Sigmoid colon (tissue), 7 donors: Measurements from ENCODE around the gene PAM16. TPM values are rescaled to one million over a fixed set of nuclear protein-coding genes. Genes with fewer than 3 reads are reported as not detected.

Source experiments
- DNase-seq: peaks from one replicate; pipeline ENCODE4 v3.0.0-alpha.2; 2019
- H3K27ac ChIP-seq, 4 donors: fragments of 200-600 bp; sonication (generic); one replicate each; pipeline ENCODE4 v1.5.1; 2016 to 2019; ENCODE audit warnings: mild to moderate bottlenecking in 1 of 4
- H3K27me3 ChIP-seq, 3 donors: fragments of 200-600 bp; sonication (generic); one replicate each; pipeline ENCODE4 v1.5.1; 2019; ENCODE audit warnings: mild to moderate bottlenecking in 1 of 3
- H3K36me3 ChIP-seq, 4 donors: fragments of 200-600 bp; sonication (generic); one replicate each; pipeline ENCODE4 v1.5.1; 2016 to 2019
- H3K4me1 ChIP-seq, 4 donors: fragments of 200-600 bp; sonication (generic); one replicate each; pipeline ENCODE4 v1.5.1; 2017 to 2019
- H3K4me3 ChIP-seq, 4 donors: fragments of 200-600 bp; sonication (generic); one replicate each; pipeline ENCODE4 v1.5.1; 2017 to 2019; ENCODE audit warnings: mild to moderate bottlenecking in 2 of 4, moderate library complexity in 1 of 4
- H3K9me3 ChIP-seq, 4 donors: fragments of 200-600 bp in 3 of 4; sonication (generic) in 3 of 4; one replicate each; pipeline versions ENCODE4 v1.5.1 to v1.6.1; 2013 to 2019
- CTCF ChIP-seq, 4 experiments: fragments of 450-650 bp in 3 of 4; fragments of 200-600 bp in 1 of 4; IDR thresholded peaks; one replicate each; pipeline ENCODE4 v1.5.1; 2016 to 2019; ENCODE audit warnings: antibody characterized with exemption in 4 of 4, mild to moderate bottlenecking in 3 of 4, moderate library complexity in 2 of 4
- EP300 ChIP-seq, 4 donors: sonication (generic); formaldehyde crosslinking; IDR thresholded peaks; one replicate each; pipeline ENCODE4 v1.6.1; 2017; ENCODE audit warnings: antibody characterized with exemption in 4 of 4
- POLR2A ChIP-seq, 2 donors: fragments of 450-650 bp; IDR thresholded peaks; one replicate each; pipeline ENCODE4 v1.6.1; 2016; ENCODE audit warnings: antibody characterized with exemption in 2 of 2, mild to moderate bottlenecking in 2 of 2, moderate library complexity in 2 of 2
- POLR2AphosphoS5 ChIP-seq, 4 donors: sonication (generic); formaldehyde crosslinking; IDR thresholded peaks; one replicate each; pipeline ENCODE4 v1.6.1; 2017; ENCODE audit warnings: antibody characterized with exemption in 4 of 4
- WGBS, 2 donors: extraction: QIAGEN DNeasy Blood & Tissue Kit; methylation state at CpG; one replicate each; pipeline ENCODE4 v1.1.7; 2013; 5-methylcytosine and 5-hydroxymethylcytosine counted together
- intact Hi-C: fragments of 100-400 bp; cut with DNase I; formaldehyde crosslinking; loops from one replicate; pipeline ENCODE4 v1.15.1; 2023
- polyA plus RNA-seq, 3 donors: library from polyadenylated mRNA; stranded (reverse); fragments of 200-250 nt; gene quantifications; one replicate each; pipeline ENCODE4 v1.2.3, GENCODE V29; 2013
- total RNA-seq, 4 donors: library from RNA; depleted of rRNA; stranded (reverse); fragments of >200 nt; gene quantifications; one replicate each; pipeline ENCODE4 v1.1.0, GENCODE V29; 2016
- donor health status: healthy with polysubstance abuse.
- donor health status: Bipolar disorder and iron deficiency.
- donor health status: healthy.

Gene PAM16
- total and polyA plus RNA-seq, 7 donors, result 36.0 to 57.0 (median 49.0) TPM

GRCh38 chr16:4361033-4361943 lies 10.2 kb upstream of the PAM16 start:
- Histone ChIP-seq H3K9me3 (no peaks in the 10 kb centered on the region), H3K4me1 (peaks cover 0 to 4% (median 0%) of the 10 kb centered on the region in 4 donors), H3K27me3 (no peaks in the 10 kb centered on the region), H3K27ac (no peak overlapping the region), H3K36me3 (peaks cover 0 to 63% (median 21%) of the 10 kb centered on the region in 4 donors), H3K4me3 (no peak overlapping the region)
- intact Hi-C loops, result no loop called here
- DNase-seq, result no peak
- TF ChIP-seq POLR2A (IDR thresholded peaks at IDR 0.05), result no peak
- TF ChIP-seq POLR2AphosphoS5 (IDR thresholded peaks at IDR 0.05), result no peak
- TF ChIP-seq EP300 (IDR thresholded peaks at IDR 0.05), result no peak
- no peak for TF ChIP-seq CTCF (IDR thresholded peaks at IDR 0.05)
- WGBS, 2 donors, result 96 to 98% methylated on average over 28 of the region's 28 CpGs

GRCh38 chr16:4360538-4361021 lies 9.5 kb upstream of the PAM16 start:
- Histone ChIP-seq H3K27me3 (no peaks in the 10 kb centered on the region), H3K4me3 (no peak overlapping the region), H3K9me3 (no peaks in the 10 kb centered on the region), H3K36me3 (peaks cover 0 to 63% (median 21%) of the 10 kb centered on the region in 4 donors), H3K4me1 (peaks cover 0 to 4% (median 0%) of the 10 kb centered on the region in 4 donors), H3K27ac (no peak overlapping the region)
- intact Hi-C loops, result no loop called here
- WGBS, 2 donors, result 85 to 87% methylated on average over 11 of the region's 11 CpGs
- TF ChIP-seq CTCF (IDR thresholded peaks at IDR 0.05) (no peak), POLR2AphosphoS5 (IDR thresholded peaks at IDR 0.05) (no peak), EP300 (IDR thresholded peaks at IDR 0.05) (no peak), POLR2A (IDR thresholded peaks at IDR 0.05) (no peak)
- DNase-seq, result no peak

GRCh38 chr16:4359914-4360313 lies 8.8 kb upstream of the PAM16 start:
- Histone ChIP-seq H3K36me3 (peaks cover 0 to 59% (median 23%) of the 10 kb centered on the region in 4 donors), H3K9me3 (no peaks in the 10 kb centered on the region), H3K27me3 (no peaks in the 10 kb centered on the region), H3K4me3 (no peak overlapping the region), H3K27ac (no peak overlapping the region), H3K4me1 (peaks cover 0 to 4% (median 0%) of the 10 kb centered on the region in 4 donors)
- TF ChIP-seq EP300 (IDR thresholded peaks at IDR 0.05) (no peak), CTCF (IDR thresholded peaks at IDR 0.05) (no peak), POLR2A (IDR thresholded peaks at IDR 0.05) (no peak), POLR2AphosphoS5 (IDR thresholded peaks at IDR 0.05) (no peak)
- DNase-seq, result no peak
- intact Hi-C loops, result loop anchor here (1.0 kb wide), 1 partner anchor 42 kb away; no protein-coding TSS in a partner anchor
- WGBS, 2 donors, result 95% methylated on average over 3 of the region's 3 CpGs

- intact Hi-C loops, result loop anchor here (1.0 kb wide), 1 partner anchor 43 kb away; no protein-coding TSS in a partner anchor
- Histone ChIP-seq H3K9me3 (no peaks in the 10 kb centered on the region), H3K36me3 (peaks cover 0 to 50% (median 20%) of the 10 kb centered on the region in 4 donors), H3K27ac (no peak overlapping the region), H3K4me1 (peaks cover 0 to 4% (median 0%) of the 10 kb centered on the region in 4 donors), H3K4me3 (no peak overlapping the region), H3K27me3 (no peaks in the 10 kb centered on the region)
- WGBS, 2 donors, result 58 to 63% methylated on average over 19 of the region's 19 CpGs
- peak; percentile 92 to 99 (median 98) for TF ChIP-seq CTCF (IDR thresholded peaks at IDR 0.05)
- TF ChIP-seq POLR2AphosphoS5 (IDR thresholded peaks at IDR 0.05), result no peak
- DNase-seq, result peak; percentile 84
These were observed 7.9 kb upstream of the PAM16 start for GRCh38 chr16:4358831-4359561.
